GM23248 (cell line): Measurements from ENCODE around the gene PLPPR2.

Source experiments
- EZH2 ChIP-seq: fragments of 200-600 bp; sonication (generic); IDR thresholded peaks from 2 replicates; pipeline ENCODE4 v1.6.1; 2018; ENCODE audit warnings: antibody characterized with exemption, mild to moderate bottlenecking; ENCODE audit not compliant: insufficient read depth, poor library complexity, severe bottlenecking
- EZH2phosphoT487 ChIP-seq: fragments of 200-600 bp; sonication (generic); IDR thresholded peaks from 2 replicates; pipeline ENCODE4 v1.6.1; 2018; ENCODE audit warnings: antibody characterized with exemption, moderate library complexity, mild to moderate bottlenecking, low read depth; ENCODE audit not compliant: insufficient read depth

- no peak for TF ChIP-seq EZH2
- no peak for TF ChIP-seq EZH2phosphoT487
Measured at GRCh38 chr19:11378319-11379189, 23.3 kb downstream of the PLPPR2 start.
